Fibroblast of peridontal ligament (primary cell): ENCODE data around the gene HOXA4.

ENCODE experiments used
- DNase-seq: peaks from one replicate; pipeline ENCODE4 v3.0.0-alpha.2; 2010; ENCODE audit errors: extremely low read depth

Gene HOXA4

DNA sequence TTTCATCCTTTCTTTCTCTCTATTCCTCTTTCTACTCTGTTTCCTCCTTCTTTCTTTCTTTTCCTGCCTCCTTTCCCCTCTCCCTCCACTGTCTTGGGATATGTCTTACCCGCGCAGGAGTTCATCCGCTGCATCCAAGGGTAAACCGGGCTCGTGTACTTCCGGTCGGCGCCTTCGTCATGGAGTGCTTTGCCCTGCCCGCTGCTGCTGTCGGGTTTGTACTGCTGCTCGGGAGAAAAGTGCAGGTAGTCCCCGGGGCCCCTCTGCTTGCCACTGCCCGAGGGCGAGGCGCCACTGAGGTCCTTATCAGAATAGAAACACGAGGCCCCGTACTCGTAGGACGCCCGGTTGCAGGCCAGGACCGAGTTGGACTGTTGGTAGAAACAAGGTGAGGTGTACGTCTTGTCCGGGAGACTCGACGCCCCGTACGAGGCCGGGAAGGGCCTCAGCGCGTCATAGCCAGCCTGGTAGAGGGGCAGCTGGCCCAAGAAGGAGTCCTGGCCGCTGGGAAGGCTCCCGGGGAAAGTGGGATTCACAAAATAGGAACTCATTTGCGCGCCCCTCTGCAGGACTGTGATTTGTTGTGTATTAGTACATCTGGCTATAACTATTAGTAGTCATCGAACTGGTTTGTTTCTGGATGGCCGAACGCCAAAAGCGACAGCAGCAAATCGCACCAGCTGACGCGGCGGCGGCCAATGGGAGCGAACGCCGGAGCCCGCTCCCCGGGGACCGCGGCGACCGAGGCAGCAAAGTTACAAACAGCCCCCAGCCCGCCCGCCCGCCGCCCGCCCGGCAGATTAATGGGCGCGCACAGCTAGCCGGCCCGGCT lies 16.9 kb upstream of the HOXA4 start, which contains the start of gene HOXA6:
HOXA6 (minus strand) TSS at position 576 of the 832 bp plus-strand sequence; CDS start at position 551, 25 bp downstream.
- no peak for DNase-seq

DNA sequence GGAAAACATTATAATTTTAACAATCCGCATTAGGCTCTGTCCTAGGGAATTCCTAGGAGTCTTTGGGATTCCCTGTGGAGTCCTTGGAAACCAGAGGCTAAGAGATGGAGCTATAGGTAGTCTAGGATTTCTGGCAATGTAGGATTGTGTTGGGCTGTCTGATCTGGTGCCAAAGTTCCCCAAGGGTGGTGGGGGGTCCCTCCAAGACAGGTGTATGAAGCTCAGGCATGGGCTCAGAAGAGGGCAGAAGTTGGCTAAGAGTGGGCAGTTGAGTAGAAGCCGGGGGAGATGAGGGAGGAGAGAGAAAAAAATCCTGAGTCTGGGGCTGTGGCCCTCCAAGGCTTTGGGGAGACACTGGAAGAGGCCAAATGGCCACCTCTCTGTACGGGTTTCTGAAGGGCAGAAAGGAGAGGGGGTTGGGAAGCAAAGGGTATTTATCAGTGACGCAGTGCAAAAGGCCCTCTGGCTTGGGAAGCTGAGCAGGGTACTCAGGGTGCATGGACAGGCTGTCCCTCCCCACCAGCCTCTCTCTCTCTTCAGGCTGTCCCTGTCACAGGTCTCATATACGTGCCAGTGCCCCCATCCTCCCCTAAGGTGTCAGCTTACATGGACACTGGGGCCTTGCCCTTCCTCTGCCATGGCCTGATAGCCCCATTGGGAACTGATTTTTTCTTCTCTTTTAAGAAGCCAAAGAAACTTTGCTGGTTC lies 16.1 kb upstream of the HOXA4 start:
- DNase-seq, result no peak

DNA sequence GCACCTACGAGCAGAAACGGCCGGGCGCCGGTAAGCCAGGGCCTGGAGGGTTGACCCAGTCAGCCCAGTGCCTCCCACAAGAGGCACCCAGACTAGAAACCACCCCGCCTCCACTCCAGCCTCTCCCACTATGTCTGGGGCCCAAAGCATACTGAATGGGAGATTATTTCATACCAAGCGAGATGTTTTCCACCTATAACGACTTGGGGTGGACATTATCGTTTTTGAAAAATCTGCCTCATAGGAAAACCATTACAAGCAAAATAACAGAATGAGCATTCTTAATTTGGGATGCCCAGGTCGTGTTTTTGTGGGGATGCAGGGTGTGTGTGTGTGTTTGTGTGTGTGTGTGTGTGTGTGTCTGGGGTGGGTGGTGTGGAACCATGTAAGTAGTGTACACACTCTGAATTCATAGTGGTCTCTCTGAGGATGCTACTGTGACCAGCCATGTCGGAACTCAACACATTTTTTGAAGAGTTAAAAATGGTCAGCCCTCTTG lies 15.4 kb upstream of the HOXA4 start:
- DNase-seq, result no peak

DNA sequence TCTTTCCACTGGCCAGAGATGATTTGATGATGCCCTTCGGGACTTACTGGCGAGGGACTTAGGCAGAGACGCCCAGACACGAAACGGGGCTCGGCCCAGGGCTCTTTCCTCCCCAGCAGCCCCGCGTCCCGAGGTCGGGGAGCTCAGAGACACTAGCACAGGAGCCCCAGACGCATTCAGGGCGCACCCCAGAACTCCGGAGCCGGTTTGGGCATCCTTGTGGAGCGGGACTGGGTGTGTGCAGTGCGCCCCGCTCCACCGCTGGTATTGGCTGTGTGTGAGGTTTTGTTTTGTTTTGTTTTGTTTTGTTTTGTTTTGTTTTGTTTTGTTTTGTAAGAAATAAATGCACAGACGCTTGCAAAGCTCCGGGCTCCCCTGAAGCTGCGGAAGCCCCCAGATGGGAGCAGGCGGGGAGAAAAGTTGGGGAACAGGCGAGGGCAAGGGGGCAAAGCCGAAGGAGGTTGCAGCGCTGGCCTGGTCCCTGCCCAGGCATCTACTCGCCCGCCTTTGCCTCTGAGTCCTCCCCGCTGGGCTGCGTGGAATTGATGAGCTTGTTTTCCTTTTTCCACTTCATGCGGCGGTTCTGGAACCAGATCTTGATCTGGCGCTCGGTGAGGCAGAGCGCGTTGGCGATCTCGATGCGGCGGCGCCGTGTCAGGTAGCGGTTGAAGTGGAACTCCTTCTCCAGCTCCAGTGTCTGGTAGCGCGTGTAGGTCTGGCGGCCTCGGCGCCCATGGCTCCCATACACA lies 14.8 kb upstream of the HOXA4 start:
- DNase-seq, result no peak

DNA sequence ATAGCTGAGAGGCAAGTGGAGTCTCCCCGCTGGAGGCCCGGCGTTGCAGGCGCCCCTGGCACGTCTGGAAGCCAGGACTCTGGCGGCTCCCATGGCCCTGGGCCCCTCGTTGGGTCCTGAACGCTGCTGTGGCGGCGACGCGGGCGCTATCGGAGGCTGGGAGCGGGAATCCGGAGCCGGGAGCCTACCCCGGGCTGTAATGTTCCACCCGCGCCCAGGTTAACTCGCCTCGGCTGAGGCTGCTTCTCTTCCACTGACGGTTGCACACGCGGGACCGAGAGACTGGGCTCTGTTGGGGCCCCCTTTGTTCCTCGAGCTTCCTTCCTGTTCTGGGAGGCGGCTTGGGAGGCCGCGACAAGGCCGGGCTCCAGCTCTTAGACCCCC lies 14.2 kb upstream of the HOXA4 start:
- DNase-seq, result no peak

DNA sequence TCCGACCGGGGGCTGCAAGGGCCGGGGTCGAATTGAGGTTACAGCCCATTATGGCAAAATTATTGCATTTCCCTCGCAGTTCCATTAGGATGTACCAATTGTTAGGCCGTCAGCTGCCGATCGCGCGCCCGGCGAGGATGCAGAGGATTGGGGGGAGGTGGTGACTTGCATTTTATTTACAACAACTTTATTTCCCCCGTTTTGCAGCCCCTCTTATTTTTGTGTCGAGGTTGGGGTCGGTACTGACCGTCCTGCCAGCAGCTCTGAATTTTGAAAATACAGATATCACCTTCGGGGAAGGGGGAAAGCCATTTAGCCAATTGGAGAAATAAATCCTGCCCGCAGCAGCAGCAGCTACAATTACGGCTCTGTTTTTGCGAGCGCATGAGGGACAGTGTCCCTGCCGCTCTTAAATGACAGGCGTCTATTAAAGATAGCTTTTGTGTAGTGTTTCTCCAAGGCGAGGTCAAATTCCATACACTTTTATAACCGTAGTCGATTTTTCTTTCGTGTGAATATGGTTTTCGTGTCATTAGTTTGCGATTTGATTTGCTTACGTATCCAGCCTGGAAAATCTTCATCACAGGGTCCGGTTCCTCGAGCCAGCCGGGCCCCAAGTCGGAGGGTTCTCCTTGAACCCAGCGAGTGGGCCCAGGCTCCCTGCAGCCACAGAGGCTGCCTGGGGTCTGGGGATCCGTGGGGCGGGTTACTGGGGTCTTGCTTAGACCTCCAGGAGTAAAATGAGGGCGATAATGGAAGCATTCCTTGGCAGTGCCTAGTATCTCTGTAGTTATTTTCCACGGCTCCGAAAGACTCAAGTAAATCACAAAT lies 13.6 kb upstream of the HOXA4 start:
- DNase-seq, result no peak

DNA sequence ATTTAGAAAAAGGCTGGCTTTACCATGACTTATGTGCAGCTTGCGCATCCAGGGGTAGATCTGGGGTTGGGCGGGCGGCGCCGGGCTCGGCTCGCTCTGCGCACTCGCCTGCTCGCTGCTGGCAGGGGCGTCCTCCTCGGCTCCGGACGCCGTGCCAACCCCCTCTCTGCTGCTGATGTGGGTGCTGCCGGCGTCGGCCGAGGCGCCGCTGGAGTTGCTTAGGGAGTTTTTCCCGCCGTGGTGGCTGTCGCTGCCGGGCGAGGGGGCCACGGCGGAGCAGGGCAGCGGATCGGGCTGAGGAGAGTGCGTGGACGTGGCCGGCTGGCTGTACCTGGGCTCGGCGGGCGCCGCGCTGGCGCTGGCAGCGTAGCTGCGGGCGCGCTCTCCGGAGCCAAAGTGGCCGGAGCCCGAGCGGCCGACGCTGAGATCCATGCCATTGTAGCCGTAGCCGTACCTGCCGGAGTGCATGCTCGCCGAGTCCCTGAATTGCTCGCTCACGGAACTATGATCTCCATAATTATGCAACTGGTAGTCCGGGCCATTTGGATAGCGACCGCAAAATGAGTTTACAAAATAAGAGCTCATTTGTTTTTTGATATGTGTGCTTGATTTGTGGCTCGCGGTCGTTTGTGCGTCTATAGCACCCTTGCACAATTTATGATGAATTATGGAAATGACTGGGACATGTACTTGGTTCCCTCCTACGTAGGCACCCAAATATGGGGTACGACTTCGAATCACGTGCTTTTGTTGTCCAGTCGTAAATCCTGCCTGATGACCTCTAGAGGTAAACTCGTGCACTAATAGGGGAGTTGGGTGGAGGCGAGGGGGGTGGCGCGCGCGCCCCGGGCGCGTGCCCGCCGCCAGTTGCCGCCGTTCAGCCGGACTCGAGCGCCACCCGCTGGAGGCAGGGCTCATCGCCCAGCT lies 12.7 kb upstream of the HOXA4 start, which contains the start of gene HOXA5:
HOXA5 (minus strand) TSS at position 659 of the 927 bp plus-strand sequence; CDS start at position 585, 74 bp downstream.
- no peak for DNase-seq

DNA sequence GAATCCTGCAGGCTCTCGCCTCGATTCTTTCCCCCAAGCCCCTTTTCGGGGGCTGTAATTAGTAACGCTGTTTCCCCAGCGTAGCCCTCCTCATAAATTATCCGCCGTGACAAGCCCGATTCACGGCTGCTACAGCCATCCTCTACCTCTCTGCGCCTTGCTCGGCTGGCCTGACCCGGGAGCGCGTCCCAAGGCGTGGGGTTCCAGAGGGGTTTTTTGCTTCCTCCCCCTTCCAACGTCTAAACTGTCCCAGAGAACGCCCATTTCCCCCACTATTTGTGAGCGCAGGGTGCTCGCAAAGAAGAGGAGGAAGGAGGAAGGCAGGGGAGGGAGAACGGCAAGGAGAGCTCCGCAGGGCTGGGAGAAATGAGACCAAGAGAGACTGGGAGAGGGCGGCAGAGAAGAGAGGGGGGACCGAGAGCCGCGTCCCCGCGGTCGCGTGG lies 12.0 kb upstream of the HOXA4 start:
- DNase-seq, result no peak

DNA sequence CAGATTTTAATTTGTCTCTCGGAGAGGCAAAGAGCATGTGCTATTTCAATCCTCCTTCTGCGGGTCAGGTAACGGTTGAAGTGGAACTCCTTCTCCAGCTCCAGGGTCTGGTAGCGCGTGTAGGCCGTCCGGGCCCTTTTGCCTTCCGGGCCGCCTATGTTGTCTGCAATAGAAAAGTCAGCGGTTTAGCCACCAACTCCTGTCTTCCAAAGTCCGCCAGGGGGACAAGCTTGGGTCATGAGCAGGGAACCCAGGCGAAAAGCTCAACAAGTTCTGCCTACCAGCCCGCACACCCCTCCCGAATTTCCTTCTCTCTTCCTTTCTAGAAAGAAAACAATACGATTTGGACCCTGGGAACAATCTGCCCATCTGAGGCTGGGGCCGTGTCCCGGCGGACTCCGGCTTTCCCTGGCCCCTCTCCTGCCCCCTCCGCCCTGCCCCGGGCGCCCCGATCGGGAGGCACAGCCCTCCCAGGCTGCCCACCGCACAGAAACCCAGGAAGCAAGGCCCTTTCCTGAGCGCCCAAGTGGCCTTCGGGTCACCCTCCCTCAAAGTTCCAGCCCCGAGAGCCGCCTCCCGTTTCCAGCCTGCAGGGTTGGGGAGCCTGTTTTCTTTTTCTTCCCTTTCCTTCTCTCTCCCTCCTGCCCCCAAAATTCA lies 11.5 kb upstream of the HOXA4 start:
- DNase-seq, result no peak

DNA sequence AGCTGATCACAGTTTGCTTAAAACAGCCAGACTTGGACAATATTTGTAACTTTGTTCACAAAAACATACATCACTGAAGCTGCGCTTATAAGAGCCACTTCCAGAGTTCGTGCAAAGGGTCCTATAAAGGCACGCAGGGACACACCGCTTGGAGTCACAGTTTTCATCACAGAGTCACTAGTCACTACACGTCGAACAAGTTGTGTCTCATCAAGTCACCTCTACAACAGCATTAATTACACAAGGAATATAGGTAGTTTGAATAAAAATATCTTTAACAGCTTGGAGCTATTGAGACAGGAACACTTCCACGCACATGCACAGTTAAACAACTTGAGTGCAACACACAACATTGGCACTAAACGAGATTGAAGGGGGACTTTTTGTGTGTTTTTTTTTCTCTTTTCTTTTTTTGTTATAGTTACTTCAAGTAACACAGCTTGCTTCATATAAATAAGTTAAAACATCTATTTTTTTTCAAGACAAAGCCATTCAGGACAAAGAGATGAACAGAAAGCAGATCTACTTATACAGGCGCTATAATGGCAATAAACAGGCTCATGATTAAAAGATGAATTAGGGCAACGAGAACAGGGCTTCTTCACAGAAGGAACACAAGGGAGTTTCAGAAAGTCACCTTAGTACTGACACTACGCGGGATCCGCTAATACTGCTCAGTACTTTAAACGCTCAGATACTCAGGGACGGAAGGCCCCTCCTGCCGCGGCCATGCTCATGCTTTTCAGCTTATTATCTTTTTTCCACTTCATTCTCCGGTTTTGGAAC lies 10.8 kb upstream of the HOXA4 start:
- no peak for DNase-seq

DNA sequence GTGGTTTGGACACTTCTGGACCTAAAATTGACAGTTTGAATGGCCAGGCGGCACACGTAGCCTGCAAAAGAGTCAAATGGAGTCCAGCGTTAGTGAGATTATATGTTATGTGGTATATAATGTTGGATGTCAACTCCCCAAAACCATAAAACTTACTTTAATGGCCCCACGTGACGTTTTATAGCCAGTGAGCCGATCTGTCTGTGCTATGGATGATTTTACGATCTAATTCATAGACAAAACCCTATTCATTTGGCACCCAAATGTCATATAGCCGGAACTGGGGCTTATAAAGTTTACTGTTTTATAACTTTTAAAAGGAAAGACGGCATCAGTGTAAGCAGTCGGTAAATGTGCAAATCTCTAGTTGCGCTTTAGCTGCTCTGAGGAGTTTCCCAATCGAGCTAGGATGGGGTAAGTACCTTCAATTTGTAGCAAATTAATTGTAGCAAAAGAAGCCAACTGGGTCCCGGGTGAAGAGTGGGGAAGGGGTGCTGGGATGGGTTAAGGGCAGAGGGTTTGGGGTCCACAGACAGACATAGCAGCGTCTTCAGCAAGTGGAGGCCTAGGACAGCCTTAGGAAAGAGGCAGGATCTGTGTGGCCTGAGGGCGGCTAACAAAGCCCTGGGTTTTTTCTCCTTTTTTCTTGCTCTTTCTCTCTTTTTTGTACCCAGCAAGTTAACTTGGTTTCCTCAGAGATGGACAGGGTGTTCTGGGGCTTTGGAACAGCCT lies 9.7 kb upstream of the HOXA4 start:
- no peak for DNase-seq

DNA sequence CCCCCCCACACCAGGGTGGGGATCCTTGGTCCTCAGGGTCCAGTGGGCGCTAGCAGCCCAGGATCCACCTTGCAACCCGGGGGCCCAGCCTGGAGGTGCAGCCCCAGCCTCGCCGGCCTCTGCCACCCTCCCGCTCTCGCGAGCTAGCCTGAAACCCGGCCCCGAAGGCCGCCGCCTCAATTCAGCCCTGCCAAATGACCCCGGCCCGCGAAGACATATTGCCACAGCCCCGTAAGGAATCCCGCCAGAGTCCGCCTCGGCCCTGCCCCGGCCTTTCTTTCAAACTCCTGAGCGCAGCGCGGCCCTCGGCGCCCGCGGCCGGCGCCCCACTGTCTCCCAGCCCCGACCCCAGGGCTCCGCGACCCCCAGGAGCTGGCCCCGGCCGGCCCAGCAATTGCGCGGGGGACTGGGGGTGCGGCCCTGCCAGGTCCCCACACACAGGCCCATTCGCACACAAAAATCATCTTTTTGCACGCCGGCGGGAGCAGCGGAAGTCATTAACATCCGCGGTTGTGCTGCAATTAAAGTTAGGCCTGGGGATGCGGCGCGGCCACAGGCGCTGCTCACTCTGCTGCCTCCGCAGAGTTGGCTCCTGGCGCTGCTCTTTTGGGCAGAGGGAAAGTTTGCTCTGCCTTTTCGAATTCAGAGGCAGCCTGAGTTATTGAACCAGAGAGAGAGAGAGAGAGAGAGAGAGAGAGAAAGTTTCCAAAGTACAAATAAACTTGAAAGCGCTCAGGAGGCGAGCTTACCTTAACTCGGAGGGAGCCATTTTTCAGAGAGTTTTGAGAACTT lies 9.0 kb upstream of the HOXA4 start:
- DNase-seq, result no peak

DNA sequence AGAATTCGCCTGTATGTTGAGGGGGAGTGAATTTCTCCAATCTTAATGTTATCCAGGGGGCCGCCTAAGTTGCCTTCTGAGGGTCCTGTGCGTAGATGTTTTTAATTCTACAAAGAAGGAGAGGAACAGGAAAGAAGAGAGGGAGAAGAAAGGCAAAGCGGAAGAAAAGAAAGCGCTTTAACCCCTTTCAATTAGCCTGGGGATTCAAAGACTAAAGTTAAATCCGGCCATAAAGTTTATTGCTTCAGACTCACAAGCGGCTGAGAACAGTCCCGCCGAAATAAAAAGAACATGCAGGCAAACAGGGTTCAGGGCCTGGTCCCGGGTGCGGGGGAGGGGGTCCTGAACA lies 8.4 kb upstream of the HOXA4 start:
- DNase-seq, result no peak

DNA sequence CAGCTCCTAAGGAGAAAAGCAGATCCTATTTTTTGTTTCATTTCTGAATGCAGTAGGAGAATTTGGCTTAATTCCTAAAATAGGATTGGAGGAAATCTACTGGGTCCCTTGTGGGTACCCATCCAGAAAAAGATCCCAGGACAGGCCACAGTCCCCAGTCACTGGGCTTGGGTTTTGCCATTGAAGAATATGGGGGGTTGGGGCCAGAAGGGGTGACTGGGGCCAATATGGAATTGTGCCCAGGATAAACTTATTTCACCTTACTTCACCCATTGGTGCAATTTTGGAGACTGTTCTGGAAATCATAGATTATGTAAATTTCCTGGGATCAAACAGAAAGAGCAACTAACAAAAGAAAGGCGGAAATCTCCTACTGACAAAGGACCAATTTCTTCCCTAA lies 7.9 kb upstream of the HOXA4 start:
- DNase-seq, result no peak

DNA sequence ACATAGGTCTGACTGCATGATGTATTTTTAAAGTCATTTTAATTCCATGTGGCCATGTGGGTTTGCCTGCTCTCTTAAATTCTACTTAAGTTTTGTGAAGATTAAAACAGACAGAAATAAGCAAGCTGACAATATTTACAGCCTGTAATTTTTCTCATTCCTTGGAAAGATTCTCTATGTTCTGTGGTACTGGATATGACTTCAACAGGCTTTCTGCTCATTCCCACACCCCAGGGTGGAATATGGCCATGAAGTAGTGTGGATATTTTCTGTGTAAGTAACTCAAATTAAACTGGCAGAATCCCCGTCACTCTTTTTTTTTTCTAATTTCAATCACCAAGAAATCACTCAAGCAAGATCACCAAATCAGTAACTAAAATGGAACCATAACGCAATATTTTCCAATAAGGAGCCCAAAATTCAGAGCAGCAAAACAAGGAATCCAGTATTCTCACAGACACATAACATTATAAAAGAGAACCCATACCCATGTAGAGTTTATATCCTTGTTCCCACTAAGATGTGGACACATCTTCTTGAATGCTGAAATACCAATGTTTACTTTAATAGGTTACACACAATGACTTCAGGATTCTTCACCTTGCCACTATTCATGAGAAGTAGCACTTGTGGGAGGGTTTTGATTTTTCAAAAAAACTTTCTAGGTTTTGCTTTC lies 7.2 kb upstream of the HOXA4 start:
- no peak for DNase-seq

DNA sequence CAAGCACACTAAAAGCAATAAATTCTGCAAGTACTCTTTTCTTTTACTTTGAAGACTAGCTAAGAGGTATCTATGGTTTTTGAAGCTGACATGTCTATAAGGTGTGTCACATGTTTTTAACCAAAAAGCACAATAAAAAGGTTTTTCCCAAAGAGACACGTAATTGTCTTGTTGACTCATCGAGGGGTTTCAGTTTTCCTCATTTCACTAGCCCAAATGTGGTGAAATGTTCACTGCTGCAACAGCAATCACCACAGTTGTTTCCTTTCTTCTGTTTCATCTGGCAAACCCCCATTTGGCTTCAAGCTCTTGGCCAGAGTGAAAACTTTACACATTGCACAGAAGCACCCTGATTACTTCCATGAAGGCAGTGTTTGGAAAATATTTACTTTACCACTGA lies 3.8 kb upstream of the HOXA4 start:
- DNase-seq, result peak; percentile 5
